Measurements from ENCODE around the gene CFL1.

Gene CFL1

GRCh38 chr11:65814986-65815565 lies 42.9 kb downstream of the CFL1 start:
- no peaks in the 10 kb centered on the region for H3K27me3 ChIP-seq (ENCODE audit: insufficient read depth, low read depth, severe bottlenecking)
- TF ChIP-seq CTCF (IDR thresholded peaks at IDR 0.05; ENCODE audit: low read depth, low read length) = no peak
- DNase-seq = no peak

GRCh38 chr11:65814131-65814985 lies 43.6 kb downstream of the CFL1 start:
- no peaks in the 10 kb centered on the region for H3K27me3 ChIP-seq (ENCODE audit: insufficient read depth, low read depth, severe bottlenecking)
- no peak for DNase-seq
- no peaks in the 10 kb centered on the region for H3K36me3 ChIP-seq
- no peaks in the 10 kb centered on the region for H3K9me3 ChIP-seq (ENCODE audit: severe bottlenecking)
- TF ChIP-seq CTCF (IDR thresholded peaks at IDR 0.05; ENCODE audit: low read depth, low read length) = no peak
- H3K4me3 ChIP-seq (ENCODE audit: low read depth, low read length) = no peak overlapping the region
- no peak overlapping the region for H3K27ac ChIP-seq

More at GRCh38 chr11:65814986-65815565, 42.9 kb downstream of the CFL1 start:
- Histone ChIP-seq H3K4me3 (ENCODE audit: low read depth, low read length) (no peak overlapping the region), H3K36me3 (no peaks in the 10 kb centered on the region), H3K9me3 (ENCODE audit: severe bottlenecking) (no peaks in the 10 kb centered on the region), H3K27ac (no peak overlapping the region)

- Histone ChIP-seq H3K4me3 (ENCODE audit: low read depth, low read length) (no peak overlapping the region), H3K27me3 (ENCODE audit: insufficient read depth, low read depth, severe bottlenecking) (no peaks in the 10 kb centered on the region), H3K27ac (no peak overlapping the region), H3K36me3 (no peaks in the 10 kb centered on the region), H3K9me3 (ENCODE audit: severe bottlenecking) (no peaks in the 10 kb centered on the region)
- DNase-seq = no peak
- no peak for TF ChIP-seq CTCF (IDR thresholded peaks at IDR 0.05; ENCODE audit: low read depth, low read length)
Observed at GRCh38 chr11:65811764-65812475, 46.1 kb downstream of the CFL1 start.

- no peak overlapping the region for H3K4me3 ChIP-seq (ENCODE audit: low read depth, low read length)
- no peak overlapping the region for H3K27ac ChIP-seq
- H3K36me3 ChIP-seq = no peaks in the 10 kb centered on the region
- no peaks in the 10 kb centered on the region for H3K27me3 ChIP-seq (ENCODE audit: insufficient read depth, low read depth, severe bottlenecking)
- no peaks in the 10 kb centered on the region for H3K9me3 ChIP-seq (ENCODE audit: severe bottlenecking)
- no peak for TF ChIP-seq CTCF (IDR thresholded peaks at IDR 0.05; ENCODE audit: low read depth, low read length)
- no peak for DNase-seq
Observed at GRCh38 chr11:65810046-65810868, 47.7 kb downstream of the CFL1 start.

- H3K27ac ChIP-seq = no peak overlapping the region
- DNase-seq = no peak
- no peak overlapping the region for H3K4me3 ChIP-seq (ENCODE audit: low read depth, low read length)
- no peaks in the 10 kb centered on the region for H3K36me3 ChIP-seq
- no peak for TF ChIP-seq CTCF (IDR thresholded peaks at IDR 0.05; ENCODE audit: low read depth, low read length)
- no peaks in the 10 kb centered on the region for H3K9me3 ChIP-seq (ENCODE audit: severe bottlenecking)
- H3K27me3 ChIP-seq (ENCODE audit: insufficient read depth, low read depth, severe bottlenecking) = no peaks in the 10 kb centered on the region
Observed at GRCh38 chr11:65809496-65809895, 48.5 kb downstream of the CFL1 start.
